HCT116 (cell line): ENCODE data around the gene SHC2.

Source experiments
- CEBPB ChIP-seq: IDR thresholded peaks from 2 replicates; pipeline ENCODE4 v1.6.1; 2012; ENCODE audit warnings: low read depth
- ELF1 ChIP-seq: IDR thresholded peaks from 2 replicates; pipeline ENCODE4 v1.6.1; 2012; ENCODE audit warnings: low read depth, borderline replicate concordance
- JUND ChIP-seq: IDR thresholded peaks from 2 replicates; pipeline ENCODE4 v1.6.1; 2012
- POLR2A ChIP-seq: IDR thresholded peaks from 2 replicates; pipeline ENCODE4 v1.7.0; 2011; ENCODE audit warnings: borderline replicate concordance; ENCODE audit not compliant: insufficient read depth, insufficient read length; ENCODE audit errors: extremely low read depth
- RAD21 ChIP-seq: IDR thresholded peaks from 2 replicates; pipeline ENCODE4 v1.6.1; 2012; ENCODE audit warnings: low read depth, mild to moderate bottlenecking
- ZNF274 ChIP-seq: fragments of 200-500 bp; sonication (Bioruptor generic); IDR thresholded peaks from 2 replicates; pipeline ENCODE4 v1.6.1; 2014; ENCODE audit warnings: mild to moderate bottlenecking, low read depth, low read length, inconsistent platforms
- TF ChIP-seq, protein P1 (sequence below), 3 experiments: fragments of 200-600 bp in 1 of 3; sonication (generic) in 1 of 3; IDR thresholded peaks in 2 of 3; conservative IDR thresholded peaks in 1 of 3; 2 replicates each; pipeline ENCODE4 v1.5.1; 2012 to 2017; ENCODE audit warnings: low read depth in 2 of 3, low read length in 2 of 3, antibody characterized with exemption in 1 of 3, borderline replicate concordance in 1 of 3, control low read depth in 1 of 3, mild to moderate bottlenecking in 1 of 3, mixed read lengths in 1 of 3, mixed run types in 1 of 3, moderate library complexity in 1 of 3; ENCODE audit not compliant: insufficient read depth in 1 of 3
- TF ChIP-seq, protein P2 (sequence below): IDR thresholded peaks from 2 replicates; pipeline ENCODE4 v1.6.1; 2011; ENCODE audit warnings: mild to moderate bottlenecking, low read length, moderate library complexity; ENCODE audit not compliant: insufficient replicate concordance; ENCODE audit errors: extremely low read depth
- TF ChIP-seq, protein P3 (sequence below): IDR thresholded peaks from 2 replicates; pipeline ENCODE4 v1.6.1; 2012
- TF ChIP-seq, protein P4 (sequence below): IDR thresholded peaks from 2 replicates; pipeline ENCODE4 v1.6.1; 2012

DNA sequence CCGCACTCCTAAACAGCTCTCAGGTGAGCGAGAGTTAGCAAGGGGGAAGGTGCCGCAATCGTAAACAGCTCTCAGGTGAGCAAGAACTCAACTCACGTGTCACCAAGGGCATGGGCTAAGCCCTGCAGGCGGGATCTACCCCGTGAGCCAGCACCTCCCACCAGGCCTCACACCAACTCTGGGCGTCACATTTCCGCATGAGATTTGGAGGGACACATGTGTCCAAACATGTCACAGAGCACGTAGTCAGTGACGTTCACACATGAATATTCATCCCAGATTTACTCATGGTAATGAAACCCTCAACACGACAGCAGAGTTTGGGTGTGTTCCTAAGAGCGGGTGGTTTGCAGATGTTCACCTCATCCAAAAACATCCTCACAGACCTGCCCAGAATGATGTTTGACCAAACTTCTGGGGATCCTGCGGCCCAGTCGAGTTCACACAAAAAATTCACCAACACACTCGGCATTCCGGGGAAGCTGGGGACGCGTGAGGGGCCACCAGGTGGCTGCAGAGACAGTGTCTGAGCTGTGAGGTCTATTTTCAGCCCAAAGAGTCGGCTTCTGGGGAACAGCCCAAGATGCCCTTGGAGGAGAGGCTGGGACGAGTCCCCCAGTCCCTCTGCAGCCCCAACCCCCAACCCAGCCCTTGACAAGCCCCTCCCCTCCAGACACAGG lies 71.4 kb downstream of the SHC2 start:
- TF ChIP-seq ZNF274 (no peak), POLR2A (no peak), JUND (no peak), RAD21 (no peak), CEBPB (no peak), ELF1 (no peak)
- TF ChIP-seq, protein P1, sequence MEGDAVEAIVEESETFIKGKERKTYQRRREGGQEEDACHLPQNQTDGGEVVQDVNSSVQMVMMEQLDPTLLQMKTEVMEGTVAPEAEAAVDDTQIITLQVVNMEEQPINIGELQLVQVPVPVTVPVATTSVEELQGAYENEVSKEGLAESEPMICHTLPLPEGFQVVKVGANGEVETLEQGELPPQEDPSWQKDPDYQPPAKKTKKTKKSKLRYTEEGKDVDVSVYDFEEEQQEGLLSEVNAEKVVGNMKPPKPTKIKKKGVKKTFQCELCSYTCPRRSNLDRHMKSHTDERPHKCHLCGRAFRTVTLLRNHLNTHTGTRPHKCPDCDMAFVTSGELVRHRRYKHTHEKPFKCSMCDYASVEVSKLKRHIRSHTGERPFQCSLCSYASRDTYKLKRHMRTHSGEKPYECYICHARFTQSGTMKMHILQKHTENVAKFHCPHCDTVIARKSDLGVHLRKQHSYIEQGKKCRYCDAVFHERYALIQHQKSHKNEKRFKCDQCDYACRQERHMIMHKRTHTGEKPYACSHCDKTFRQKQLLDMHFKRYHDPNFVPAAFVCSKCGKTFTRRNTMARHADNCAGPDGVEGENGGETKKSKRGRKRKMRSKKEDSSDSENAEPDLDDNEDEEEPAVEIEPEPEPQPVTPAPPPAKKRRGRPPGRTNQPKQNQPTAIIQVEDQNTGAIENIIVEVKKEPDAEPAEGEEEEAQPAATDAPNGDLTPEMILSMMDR (IDR thresholded peaks at IDR 0.05 in 2 of 3, conservative IDR thresholded peaks at IDR 0.05 in 1 of 3; ENCODE audit: borderline replicate concordance in 1 of 3, insufficient read depth in 1 of 3, low read depth in 2 of 3, low read length in 2 of 3) = no peak
- TF ChIP-seq, protein P2, sequence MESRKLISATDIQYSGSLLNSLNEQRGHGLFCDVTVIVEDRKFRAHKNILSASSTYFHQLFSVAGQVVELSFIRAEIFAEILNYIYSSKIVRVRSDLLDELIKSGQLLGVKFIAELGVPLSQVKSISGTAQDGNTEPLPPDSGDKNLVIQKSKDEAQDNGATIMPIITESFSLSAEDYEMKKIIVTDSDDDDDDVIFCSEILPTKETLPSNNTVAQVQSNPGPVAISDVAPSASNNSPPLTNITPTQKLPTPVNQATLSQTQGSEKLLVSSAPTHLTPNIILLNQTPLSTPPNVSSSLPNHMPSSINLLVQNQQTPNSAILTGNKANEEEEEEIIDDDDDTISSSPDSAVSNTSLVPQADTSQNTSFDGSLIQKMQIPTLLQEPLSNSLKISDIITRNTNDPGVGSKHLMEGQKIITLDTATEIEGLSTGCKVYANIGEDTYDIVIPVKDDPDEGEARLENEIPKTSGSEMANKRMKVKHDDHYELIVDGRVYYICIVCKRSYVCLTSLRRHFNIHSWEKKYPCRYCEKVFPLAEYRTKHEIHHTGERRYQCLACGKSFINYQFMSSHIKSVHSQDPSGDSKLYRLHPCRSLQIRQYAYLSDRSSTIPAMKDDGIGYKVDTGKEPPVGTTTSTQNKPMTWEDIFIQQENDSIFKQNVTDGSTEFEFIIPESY = no peak
- TF ChIP-seq, protein P3, sequence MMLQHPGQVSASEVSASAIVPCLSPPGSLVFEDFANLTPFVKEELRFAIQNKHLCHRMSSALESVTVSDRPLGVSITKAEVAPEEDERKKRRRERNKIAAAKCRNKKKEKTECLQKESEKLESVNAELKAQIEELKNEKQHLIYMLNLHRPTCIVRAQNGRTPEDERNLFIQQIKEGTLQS = no peak
- TF ChIP-seq, protein P4, sequence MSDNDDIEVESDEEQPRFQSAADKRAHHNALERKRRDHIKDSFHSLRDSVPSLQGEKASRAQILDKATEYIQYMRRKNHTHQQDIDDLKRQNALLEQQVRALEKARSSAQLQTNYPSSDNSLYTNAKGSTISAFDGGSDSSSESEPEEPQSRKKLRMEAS = no peak
